ENCODE data around the gene LPP.

LPP gene

GRCh38 chr3:188278717-188279324 is 124.9 kb downstream of the LPP start:
- peak; percentile 60 for DNase-seq

DNA sequence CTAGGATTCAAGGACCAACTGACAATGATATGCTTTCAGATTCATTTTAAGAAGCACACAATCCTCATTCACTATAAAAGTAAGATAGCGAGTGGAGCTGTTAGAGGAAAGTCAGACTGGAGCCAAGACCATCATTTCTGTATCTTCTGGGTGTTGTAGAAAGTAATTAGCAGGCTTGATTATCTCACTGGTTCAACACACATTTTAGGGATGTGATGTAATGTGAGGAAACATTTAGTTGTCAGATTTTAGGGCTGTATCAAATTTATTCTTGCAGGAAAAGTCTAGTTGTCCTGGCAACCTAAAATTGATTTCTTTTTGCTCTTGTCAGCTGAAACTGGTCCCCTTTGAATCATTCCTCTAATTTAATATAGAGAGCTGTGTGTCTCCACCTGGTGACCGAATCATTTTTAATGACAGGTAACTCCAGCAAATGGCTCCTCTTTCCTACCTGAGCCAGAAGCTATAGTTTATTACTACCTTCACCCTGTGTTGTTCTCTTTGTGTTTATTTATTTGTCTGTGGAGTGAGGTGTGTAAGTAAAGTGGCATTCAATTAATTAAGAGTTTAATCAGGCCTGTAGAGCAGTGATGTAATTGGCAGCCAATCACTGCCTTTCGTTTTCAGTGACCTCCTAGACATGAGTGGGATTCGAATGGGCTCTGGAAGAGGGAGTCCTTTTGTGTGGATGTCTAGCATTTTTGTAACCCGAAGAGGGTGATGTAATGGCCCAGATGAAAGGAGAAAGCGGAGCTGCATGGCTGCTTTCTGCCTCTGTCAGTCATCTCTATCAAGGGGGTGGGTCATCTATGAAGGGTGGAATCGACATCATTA is 125.8 kb downstream of the LPP start:
- no peak for DNase-seq

DNA sequence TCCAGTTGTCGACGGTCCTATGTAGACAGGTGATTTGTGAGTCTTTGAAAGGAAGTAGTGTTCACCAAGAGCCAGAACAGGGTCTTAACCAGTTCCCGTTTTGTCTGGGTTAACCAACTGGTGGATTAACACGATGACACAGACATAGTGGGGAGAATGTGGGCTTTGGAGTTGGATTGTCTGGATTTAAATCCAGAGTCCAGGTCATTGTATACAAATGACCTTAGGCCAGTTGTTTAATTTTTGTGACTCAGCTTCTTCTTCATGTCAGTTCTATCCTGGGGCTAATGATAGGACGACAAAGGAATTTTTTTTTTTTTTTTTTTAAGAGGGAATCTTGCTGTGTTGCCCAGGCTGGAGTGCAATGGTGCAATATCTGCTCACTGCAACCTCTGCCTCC is 126.7 kb downstream of the LPP start:
- no peak for DNase-seq

GRCh38 chr3:188282871-188283270 is 128.9 kb downstream of the LPP start:
- DNase-seq: no peak

DNA sequence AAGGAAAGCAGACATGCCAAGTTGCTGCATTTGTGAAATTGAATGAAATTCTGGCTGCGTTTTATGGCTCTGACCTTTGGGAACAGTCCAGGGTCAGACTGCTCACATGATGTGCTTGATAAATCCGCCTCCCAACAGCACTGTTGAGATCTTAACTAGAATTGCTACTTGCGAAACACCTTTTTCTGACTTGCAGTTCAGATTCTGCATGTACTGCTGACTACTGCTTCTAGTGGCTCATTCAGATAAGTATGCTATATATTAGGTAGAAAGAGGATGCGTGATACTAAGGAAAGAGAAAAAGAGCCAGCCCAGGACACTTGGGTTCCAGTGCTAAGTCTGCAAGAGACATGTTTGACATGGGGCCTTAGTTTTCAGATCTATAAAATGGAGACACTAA is 129.4 kb downstream of the LPP start:
- no peak for DNase-seq

GRCh38 chr3:188284455-188285212 is 130.7 kb downstream of the LPP start:
- DNase-seq: no peak

DNA sequence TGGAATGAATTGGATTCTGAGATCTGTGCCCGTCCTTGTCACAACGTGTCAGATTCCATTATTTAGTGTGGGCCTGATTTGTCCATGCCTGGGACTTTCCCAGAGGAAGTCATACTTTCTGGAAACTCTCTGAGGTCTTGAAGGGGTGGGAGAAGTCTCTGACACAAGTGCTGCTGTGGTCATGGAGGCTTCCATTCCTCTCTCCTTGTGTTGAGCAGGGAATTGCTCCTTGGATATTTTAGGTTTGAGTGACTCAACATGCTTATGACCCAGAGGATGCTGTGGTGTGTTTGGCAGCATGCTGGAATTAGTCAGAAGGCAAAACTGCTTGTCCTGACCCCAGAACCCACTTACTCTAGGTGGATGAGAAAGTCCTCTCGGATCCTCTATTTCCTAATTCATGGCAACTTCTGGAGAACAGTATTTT is 132.1 kb downstream of the LPP start:
- peak; percentile 100 for DNase-seq

DNA sequence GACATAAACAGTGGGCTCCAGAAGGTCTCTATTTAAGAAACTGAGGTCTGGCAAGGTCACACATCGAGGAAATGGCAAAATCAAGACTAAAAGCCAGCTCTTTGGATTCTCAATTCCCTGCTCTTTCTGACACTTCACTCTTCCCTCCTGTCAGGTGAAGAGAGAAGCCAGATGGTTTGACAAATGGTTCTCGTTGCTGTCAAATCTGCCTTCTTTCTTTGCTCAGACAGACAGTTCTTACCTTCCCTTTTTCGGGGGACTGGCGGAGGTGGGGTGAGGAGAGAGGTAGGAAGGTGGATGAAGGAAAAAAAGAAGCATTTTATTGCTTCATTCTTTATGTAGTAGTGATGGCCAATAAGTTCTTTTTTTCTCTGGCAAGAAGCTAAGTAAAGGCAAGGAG is 133.4 kb downstream of the LPP start:
- DNase-seq: no peak

DNA sequence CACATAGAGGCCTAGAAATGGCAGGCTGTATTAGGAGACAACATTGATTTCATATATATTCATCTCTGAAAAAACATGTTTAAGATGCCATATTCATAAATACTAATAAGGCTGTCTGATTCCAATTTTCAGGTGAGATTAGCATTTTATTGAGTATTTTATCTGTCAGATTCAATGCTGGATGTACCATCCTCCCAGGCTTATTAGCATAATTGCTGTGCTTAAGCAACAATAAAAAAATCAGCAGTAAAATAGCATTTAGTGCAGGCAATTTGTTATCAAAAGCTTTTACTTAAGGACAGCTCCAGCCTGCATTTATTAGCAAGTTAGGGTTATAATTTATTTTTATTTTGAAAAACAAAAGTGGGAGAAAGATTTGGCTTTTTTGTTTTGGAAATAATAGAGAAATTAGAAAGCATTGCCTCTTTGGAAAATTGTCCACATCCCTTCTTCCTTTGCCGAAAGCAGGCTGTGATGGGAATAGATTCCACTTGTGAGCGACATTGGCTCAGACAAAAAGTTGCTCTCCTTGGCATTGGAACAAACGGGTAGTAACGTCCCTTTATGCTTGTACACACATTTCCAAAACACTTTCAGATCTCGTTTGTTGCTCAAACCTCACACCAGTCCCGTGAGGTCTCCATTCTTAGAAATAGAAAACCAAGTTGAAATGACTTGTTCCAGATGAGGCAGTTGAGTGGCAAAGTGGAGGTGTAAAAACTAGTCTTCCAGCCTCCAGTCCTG is 134.0 kb downstream of the LPP start:
- no peak for DNase-seq

GRCh38 chr3:188292251-188292650 is 138.3 kb downstream of the LPP start:
- DNase-seq: no peak

DNA sequence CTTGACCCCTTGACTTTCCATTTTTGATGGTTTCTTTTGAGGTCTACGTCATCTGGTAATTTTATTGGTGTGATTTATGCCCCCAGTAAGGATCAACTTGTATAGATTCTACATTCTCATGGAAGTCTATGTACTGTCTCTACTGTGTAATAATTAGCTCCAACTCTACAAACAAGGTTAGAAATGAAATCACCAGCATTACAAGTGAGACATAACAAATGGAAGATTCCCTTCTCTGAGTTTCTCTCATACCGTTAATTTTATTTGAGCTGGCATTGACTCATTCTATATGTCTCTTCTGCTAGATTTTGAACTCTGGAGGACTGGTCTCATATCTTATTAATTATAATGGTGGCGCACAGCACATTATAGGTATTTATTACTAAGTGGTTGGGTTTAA is 138.9 kb downstream of the LPP start:
- no peak for DNase-seq

DNA sequence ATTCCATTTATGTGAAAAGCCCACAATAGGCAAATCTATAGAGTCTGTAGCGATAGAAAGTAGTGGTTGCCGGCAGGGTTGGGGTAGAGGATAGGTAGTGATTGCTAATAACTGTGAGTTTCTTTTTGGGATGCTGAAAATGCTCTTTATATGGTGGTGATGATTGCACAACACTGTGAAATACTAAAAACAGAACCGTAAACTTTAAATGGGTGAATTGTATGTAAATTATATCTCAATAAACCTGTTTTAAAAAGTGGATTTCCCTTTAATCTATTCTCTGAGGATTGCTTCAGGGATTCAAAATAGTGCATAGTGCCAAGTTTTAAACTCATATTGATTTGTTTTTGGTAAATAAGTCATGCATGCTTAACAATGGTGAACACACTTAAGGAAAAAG is 140.2 kb downstream of the LPP start:
- DNase-seq: no peak

- peak; percentile 98 for DNase-seq
These were observed 141.0 kb downstream of the LPP start for GRCh38 chr3:188294823-188295487.

- DNase-seq: no peak
These were observed 141.9 kb downstream of the LPP start for GRCh38 chr3:188295876-188296275.

- peak; percentile 66 for DNase-seq
These were observed 143.0 kb downstream of the LPP start for GRCh38 chr3:188296761-188297612.

- peak; percentile 51 for DNase-seq
These were observed 144.6 kb downstream of the LPP start for GRCh38 chr3:188298585-188298984.

DNA sequence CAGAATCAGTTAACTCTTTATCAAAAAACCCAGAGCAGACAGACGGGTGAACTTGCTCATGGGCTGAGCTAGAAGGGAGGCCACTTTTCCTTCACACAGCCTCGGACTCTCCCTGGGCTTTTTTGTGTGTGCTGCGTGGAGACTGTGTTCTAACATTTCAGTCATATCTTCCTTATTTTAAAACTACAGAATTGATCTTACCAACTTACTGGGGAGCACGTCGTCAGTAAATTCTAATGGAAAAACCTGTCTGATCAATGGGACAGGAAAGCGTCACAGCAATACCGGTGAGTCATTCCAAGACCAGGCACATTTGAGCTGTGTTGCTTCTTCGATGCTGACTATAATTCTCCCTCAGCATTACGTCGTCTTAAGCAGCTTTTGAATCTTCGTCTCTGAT is 145.1 kb downstream of the LPP start:
- DNase-seq: no peak

- DNase-seq: no peak
These were observed 145.8 kb downstream of the LPP start for GRCh38 chr3:188299708-188300107.

DNA sequence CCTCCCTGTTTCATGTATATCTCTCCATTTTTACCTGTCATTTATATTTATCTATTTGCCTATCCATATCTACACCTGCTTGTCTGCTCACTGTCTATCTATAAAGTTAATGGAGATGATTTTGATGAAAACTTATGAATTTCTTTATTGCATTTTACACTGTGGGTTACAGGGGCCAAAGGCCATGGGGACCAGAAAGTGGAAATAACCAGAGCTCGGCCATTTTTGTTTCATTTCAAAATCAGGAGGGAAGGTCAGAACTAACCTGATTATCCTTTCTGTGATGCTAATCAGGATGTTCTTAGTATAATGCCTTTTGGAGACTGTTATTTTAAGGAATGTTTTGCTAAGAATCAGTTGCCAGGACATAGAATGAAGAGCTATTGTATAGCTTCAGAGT is 147.2 kb downstream of the LPP start:
- DNase-seq: no peak

GRCh38 chr3:188303286-188303799 is 149.4 kb downstream of the LPP start:
- DNase-seq: no peak

GRCh38 chr3:188303823-188304222 is 149.9 kb downstream of the LPP start:
- no peak for DNase-seq

Measured in fibroblast of skin of back (primary cell).